Stimulated activated CD4-positive, alpha-beta T cell treated with anti-CD3 and anti-CD28 coated beads, TNF-alpha, amount 100 ng/mL, for 4 hours (primary cell): ENCODE results near the gene PIK3R5.

ENCODE experiments used
- DNase-seq, 3 experiments: peaks; one replicate each; pipeline ENCODE4 v3.0.0-alpha.2; 2020; ENCODE audit warnings: low read depth in 3 of 3

Gene PIK3R5

GRCh38 chr17:8953156-8953885 lies 12.2 kb downstream of the PIK3R5 start:
- DNase-seq, result no peak

- no peak for DNase-seq
Measured at GRCh38 chr17:8952191-8952590, 13.3 kb downstream of the PIK3R5 start.

DNA sequence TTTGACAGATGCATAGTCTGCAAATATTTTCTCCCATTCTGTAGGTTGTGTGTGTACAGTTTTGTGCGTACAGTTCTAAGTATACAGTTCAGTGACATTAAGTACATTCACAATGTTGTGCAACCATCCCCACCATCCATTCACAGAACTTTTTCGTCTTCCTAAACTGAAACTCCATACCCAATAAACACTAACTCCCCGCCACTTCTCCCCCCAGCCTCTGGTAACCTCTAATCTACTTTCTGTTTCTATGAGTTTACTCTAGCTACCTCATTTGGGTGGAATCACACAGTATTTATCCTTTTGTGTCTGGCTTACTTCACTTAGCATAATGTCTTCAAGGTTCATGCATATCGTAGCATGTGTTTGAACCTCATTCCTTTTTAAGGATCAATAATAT lies 14.3 kb downstream of the PIK3R5 start:
- DNase-seq, result no peak

DNA sequence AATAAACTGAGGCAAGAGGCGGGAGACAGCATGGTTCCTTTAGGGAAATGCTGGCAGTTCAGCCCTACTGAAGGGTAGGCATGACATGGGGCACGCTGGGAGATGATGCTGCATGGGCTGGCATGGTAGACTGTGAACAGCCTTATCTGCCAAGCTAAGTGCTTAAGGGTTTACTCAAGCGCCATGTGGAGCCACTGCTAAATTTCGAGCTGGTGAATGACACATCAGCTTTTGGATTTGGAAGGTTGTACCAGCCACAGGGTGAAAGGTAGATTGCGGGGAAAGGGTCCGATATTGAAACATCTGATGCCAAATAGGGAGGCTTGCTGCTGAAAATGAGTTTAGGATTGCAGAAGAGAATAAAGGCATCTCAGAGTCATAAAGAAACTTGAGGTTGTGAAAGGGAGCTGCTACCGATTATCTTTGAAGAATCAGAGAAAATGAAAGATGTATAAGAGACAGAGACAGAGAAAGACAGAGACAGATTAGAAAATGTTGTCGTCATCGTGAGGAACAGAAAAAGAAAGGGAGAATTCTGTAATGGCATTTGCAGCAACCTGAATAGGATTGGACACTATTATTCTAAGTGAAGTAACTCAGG lies 16.3 kb downstream of the PIK3R5 start:
- no peak for DNase-seq

- DNase-seq, result no peak
Measured at GRCh38 chr17:8948462-8948861, 17.0 kb downstream of the PIK3R5 start.

DNA sequence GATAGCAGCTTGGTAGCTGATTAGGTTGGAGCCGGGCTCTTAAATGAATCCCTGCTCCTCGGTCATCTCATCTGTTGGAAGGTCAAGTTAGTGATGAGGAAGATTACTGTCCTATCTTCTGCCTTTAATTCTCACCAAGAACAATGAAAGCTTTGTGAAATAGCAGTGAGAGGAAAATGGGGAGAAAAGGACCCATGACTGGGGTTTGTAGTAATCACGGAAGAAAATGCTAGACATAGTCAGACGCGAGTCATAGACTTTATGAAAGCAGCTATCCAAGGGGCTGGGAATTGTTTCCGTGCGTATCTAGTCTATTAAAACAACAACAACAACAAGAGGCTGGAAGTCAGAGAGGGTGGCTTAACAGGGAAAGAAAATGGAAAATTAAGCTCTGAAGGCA lies 18.3 kb downstream of the PIK3R5 start:
- DNase-seq, result no peak

- DNase-seq, result no peak
Measured at GRCh38 chr17:8946476-8946875, 19.0 kb downstream of the PIK3R5 start.

- DNase-seq, result no peak
Measured at GRCh38 chr17:8946071-8946470, 19.4 kb downstream of the PIK3R5 start.

DNA sequence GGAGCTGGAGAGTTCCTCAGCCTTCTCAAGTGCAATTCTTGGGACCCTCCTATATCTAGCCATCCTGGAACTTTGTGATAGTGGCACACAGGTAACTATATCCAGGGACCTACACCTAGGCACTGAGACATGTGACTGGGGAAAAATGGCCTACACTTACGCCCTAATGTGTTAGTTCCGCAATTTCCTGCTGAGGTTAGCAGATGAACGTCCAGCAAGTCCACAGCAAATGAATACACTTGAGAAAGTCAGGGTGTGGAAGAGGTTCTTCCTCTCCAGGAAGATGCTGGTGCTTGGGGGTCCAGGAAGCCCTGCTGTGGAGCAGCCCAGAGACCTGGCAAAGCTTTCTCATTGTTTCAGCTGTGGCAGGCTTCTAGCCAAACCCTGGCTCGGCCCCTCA lies 20.8 kb downstream of the PIK3R5 start:
- DNase-seq, result no peak

GRCh38 chr17:8944083-8944482 lies 21.4 kb downstream of the PIK3R5 start:
- no peak for DNase-seq

GRCh38 chr17:8941980-8942622 lies 23.4 kb downstream of the PIK3R5 start:
- DNase-seq, result no peak

DNA sequence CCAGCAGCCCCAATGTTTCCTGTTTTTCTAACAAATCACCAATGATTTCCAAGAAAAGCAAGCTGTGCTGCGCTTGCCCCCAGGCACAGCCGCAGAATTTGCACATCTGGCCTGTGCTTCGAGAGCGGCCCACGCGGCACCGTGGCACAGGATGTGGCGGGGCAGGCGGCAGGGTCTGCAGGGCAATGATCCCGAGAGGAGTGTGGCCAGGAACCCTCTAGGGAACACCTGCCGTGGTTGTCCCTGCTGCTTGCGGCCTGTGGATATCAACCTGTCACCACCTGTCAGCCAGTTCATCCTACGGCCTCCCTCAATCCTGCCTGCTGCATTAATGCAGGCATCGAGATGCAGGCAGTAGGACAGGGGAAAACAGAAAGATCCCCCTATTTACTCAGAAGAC lies 24.0 kb downstream of the PIK3R5 start:
- peak in 2 of 3 experiments; percentile 46 to 52 for DNase-seq

DNA sequence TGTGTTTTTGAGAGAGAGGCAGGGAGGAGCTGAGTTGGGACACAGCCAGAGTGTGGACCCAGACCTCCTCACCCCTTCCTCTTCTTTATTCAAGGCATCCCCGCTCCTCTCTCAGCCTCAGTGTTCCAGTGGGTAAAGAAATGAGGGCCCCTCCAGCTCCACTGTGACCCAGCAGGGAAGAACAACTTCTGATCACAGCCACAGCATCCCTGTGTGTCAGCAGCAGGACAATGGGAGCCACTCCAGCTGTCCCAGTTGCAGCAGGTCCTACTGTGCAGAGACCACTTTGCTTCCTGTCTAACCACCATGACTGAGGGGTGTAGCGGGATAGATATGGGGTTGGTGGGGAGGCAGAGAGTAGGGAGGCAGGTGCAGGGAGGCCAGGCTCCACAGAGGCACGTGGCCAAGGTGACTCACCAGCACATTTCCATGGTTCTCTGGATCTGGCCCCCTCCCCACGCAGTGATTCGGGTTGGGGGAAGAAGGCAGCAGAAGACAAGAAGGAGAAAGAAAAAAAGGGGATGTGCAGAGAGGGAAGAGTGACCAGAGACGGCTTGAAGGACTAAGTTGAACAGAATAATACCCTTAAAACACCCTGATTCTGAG lies 24.5 kb downstream of the PIK3R5 start:
- no peak for DNase-seq

GRCh38 chr17:8939496-8940334 lies 25.8 kb downstream of the PIK3R5 start:
- no peak for DNase-seq

- DNase-seq, result no peak
Measured at GRCh38 chr17:8938933-8939332, 26.6 kb downstream of the PIK3R5 start.

- DNase-seq, result peak in 2 of 3 experiments; percentile 44 to 48
Measured at GRCh38 chr17:8935191-8935590, 30.3 kb downstream of the PIK3R5 start.

GRCh38 chr17:8934346-8934745 lies 31.2 kb downstream of the PIK3R5 start:
- DNase-seq, result no peak

GRCh38 chr17:8930649-8931048 lies 34.9 kb downstream of the PIK3R5 start:
- DNase-seq, result no peak

DNA sequence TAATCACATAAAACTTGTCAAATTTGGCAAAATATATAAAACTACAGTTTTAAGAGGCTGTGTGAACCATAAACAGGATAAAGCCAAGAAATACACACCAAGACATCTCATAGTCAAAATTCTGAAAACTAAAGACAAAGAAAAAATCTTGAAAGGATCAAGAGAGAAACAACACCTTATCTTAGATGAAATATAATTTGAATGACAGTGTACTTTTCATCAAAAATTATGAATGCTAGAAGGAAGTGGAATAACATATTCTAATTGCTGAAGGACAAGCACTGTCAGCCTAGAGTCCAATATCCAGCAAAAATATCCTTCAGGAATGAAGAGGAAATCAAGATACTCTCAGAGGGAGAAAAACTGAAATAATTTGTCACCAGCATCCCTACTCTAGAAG lies 37.2 kb downstream of the PIK3R5 start:
- no peak for DNase-seq

DNA sequence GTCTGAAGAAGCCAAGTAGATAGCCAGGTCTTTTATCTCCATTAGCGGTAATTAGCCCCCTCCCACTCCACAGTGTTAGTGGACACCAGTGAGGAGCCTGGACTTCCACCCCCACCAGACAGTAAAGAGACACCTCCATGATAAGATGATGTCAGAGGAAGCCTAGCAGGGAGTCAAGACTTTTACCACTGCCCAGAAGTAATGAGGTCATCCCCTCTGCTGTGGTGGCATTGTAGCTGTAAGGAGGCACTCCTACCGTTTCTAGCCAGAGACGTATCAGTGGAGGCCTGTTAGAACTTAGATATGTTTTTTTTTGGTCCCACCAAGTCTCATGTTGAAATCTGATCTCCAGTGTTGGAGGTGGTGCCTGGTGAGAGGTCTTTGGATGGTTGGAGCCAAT lies 38.1 kb downstream of the PIK3R5 start:
- no peak for DNase-seq

GRCh38 chr17:8925808-8926207 lies 39.7 kb downstream of the PIK3R5 start:
- DNase-seq, result no peak

GRCh38 chr17:8925141-8925540 lies 40.4 kb downstream of the PIK3R5 start:
- no peak for DNase-seq
